GM21423 (cell line): ENCODE measurements around the gene PTPRT.

Source experiments
- ATAC-seq: cut with Tn5 transposase; IDR thresholded peaks from one replicate; pipeline ENCODE4 v1.9.1; 2021; ENCODE audit warnings: mild to moderate bottlenecking, moderate library complexity; ENCODE audit not compliant: unreplicated experiment

PTPRT gene

DNA sequence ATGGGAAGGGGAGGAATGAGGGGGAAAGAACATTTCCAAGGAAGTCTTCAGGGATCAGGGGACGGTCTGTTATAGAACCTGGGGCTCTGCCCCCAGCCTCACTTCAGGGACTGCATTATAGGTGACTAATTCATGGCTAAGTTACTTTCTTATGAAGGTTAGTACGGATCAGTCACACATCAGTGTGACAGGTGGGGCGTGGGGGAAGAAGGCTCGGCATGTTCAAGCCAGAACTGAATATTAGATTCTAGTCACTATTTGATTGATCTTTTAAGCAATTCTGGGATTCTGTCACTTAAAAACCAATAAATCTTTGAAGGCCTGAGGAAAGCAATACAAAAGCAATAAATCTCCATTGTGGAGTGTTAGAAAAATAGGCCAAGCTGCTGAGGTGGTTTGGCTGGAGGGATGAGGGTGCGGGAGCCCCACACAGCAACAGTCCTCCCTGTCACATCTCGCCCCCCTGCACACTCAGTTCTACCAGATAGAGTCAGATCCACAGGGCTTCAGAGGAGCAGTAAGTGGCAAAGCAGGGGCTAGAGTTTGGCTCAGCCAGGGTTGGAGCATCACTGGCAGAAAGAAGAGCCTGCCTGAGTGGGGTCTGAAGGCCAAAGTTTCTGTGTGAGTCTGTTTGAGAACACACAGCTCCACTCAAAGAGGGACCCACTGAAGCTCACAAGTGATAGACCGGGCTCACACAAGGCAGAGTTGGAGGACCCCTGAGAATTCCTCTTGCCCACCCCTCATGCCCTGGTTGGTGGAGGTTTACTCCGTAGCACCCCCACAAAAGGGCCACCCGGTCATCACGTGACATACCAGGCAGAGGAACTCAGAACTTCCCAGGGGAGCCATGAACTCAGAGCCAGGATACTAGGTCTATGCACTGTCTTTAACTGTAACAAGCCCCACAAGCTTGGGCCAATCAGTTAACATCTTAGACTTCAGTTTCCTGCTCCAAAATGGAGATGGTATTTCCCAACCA is 843.2 kb downstream of the PTPRT start:
- no peak for ATAC-seq

DNA sequence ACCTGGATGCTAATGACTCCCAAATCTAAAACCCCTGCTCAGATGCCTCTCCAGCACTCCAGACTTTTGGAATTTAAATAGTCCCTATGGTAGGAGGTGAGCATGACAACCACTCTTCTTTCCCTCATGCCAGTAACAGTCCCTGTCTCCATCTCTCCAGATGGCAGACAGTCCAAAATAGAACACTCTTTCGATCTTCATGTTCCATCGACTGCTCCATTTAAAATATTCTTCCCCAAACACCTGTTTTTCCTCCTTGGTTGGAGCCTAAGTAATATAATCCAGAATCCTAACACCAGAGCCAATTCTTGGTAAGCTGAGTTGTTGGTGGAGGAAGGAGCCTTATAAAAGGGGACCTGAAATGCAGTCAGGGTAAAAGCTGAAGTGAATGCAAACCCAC is 848.1 kb downstream of the PTPRT start:
- no peak for ATAC-seq

DNA sequence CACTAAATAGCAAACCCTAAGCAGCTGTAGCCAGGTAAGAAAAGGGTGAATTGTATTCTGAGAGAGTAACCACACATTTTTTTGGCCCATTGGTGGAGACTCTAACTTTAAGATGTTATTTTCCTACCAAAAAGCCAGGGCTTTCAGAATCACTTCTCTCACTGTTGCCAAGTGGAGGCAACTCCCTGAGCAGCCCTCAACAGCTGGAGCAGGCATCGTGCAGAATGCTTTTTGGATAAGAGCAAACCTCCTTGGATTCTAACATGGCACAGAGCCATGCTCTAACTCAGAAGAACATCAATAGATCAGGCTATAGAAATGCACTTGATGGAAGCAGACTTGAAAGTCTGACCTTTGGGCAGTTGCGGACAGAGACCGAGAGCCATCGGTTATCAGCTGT is 849.3 kb downstream of the PTPRT start:
- no peak for ATAC-seq

DNA sequence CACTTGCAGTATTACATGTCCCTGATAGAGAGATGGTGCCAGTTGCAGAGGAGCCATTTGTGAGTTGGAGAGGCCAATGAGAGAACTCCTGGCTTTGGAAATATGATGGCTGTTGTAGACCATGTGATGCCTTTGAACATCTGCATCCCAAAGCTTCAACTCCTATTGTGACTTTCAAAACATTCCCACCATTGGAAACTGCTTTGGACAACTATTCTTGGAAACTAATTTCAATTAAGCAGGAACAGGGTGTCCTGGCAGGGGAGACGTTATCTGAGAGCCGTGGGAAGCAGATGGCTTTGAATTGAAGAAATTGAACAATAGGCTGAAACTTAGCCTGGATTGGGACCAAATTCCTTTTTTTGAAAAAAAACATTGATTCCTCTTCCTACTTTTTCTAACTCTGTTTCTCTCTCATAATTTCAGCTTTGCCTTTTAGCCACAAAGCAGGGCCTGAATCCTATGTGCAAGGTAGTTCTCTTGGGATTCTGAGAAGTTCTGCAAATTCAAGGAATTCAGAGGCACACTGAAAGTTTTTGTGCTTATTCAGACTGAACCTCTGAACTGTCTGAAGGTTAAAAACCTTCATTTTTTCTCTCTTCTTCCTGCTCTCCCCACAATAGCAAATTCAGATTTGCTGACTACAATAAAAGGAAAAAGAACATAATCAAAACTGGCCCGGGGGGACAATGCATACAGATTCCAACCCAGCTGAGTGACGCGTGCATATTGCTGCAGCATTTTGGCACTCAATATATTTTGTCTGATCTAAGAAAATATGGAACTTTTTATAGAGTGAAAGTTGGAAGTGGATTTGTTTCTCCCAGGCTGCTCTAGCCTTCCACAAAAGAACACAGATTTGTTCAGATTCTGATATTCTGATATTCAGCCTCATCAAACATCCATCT is 851.2 kb downstream of the PTPRT start:
- ATAC-seq, result no peak

DNA sequence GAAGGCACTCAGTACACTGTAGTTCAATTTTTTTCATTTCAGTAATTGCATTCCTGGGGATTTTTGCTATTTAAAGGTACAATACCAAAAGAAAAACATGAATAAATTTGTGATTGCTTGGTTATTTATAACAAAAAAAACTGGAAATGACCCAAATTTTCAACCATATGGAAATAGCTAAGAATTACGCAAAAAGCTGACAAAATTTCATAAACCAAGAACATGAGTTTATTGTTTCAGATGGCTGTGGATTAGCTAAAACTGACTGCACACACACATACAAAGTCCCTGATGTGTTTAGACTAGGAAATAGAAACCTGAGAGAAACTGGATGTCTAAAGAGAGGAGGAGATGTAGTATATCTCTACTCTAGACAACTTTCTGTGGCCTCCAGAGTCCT is 853.1 kb downstream of the PTPRT start:
- ATAC-seq, result no peak

DNA sequence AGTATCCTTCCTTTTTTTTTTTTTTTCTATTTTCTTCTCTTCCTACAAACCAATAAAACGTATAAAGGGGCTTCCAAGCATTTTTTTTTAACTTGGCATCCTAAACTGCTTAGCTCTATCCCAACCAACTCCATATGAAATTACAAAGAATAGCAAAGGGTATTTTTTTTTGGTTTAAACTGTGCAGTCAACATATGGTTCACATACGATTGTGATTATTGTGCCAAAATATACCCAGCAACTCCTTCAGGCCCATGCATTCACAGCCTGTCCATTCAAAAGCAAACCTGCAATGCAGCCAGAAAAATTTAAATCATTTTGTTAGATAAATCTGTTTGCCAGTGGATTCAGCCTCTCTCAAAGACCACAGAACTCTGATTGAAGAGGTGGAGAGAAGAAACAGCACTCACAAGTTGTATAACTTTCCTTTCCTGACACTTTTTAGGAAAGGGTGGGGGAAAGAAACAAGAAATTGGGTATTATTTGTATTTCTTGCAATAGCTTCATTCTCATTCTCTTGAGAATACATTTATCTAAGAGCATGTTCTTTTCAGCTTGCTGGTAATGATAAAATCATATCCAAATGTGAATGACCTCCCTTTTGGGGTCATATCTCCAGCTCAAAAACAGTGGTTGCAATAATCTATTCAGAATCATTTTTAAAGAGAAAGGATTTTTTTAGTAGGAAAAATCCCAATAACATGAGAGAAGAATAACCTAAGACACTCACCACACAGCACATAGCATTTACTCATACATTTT is 870.3 kb downstream of the PTPRT start:
- ATAC-seq, result no peak

DNA sequence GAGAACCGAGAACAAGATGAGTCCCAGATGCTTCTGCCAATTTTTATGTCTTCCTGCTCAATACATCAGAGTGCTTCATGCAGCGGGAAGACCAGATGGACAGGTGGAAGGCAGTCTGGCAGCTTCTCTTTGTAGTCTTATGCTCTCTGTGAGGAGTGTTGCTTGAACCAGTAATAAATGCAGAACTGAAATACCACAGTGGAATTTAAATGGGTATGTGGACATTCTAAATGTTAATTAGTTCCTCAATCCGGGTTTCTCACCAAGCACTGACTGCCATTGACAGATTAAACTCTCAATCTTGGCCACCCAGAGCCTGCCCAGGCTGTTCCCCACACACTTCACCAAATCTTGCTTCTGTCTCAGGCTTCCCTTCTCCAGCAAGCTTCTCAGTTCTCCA is 876.0 kb downstream of the PTPRT start:
- no peak for ATAC-seq

DNA sequence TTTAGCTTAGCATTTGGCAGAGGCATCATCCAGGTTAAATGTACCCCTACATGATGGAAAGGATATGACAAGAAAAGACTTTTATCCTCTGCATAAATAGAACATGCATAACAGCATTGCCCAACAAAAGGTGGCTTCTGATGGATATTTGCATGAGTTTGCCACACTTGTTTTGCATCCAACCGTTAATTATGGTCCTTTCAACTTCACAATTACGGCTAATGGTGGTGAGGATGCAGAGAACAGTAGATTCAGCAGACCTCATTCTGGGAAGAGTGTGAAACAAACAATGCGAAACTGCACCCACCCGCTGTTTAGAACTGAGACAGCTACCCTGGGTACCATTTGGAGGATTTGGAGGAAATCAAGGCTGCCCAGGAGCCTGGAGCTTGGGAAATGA is 880.7 kb downstream of the PTPRT start:
- no peak for ATAC-seq

DNA sequence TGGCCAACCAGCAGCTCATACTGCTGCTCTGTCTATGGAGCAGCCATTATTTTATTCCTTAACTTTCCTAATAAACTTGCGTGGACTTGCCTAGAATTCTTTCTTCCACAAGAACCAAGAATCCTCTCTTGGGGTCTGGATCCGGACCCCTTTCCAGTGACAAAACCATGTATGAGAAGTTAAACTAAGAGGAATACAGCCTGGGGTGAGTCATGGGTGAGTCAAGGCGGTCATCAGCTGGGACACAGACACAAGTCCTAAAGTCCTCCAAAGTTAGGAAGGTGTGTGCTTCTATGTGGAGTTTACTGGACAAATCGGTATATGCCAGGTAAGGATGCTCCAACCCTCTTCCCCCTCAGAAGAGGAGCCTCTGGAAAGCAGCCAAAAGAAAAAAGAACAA is 881.5 kb downstream of the PTPRT start:
- ATAC-seq, result no peak

DNA sequence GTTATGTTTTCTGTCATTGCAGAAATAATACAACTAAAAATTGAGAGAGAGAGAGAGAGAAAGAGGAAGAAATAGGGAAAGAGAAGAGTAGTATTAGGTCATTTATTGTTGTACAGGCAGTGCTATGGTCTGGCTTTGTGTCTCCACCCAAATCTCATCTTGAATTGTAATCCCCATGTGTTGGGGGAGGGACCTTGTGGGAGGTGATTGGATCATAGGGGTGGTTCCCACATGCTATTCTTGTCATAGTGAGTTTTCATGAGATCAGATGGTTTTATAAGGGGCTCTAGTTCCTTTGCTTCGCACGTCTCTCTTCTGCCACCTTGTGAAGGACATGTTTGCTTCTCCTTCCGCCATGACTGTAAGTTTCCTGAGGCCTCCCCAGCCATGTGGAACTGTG is 894.1 kb downstream of the PTPRT start:
- ATAC-seq, result no peak

DNA sequence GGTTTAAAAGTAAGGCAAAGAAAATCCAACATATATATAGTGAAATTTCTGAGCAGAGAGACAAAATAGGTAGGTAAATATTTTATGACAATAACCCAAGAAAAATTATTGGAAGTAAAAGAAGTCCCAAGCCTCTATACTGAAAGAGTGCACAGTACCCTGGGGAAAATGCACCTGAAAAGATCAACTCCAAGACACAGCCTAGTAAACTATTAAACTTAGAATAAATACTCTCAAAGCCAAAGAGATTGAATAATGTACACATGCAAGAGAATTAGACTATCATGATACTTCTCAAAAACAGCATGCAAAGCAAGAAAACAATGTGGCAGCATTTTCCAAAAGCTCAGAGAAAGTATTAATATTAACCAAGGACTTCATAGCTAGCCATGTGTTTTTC is 894.7 kb downstream of the PTPRT start:
- no peak for ATAC-seq

DNA sequence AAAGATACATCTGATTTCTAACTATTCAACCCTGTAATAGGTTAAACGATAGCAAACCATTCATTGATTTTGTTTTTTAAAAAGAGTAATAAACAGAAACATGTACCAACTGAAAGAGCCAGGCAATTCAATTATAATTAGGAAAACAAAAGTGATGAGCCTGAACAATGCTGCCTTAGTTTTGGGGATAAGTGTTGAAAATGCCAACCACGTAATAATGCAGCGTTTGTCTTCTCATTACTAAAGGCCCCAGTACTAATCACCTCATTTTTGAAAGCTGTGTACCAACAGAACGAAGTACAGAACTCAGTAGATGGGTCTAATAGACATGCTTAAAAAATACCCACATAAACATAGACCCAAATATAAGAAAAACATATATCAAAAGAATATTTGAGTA is 907.9 kb downstream of the PTPRT start:
- no peak for ATAC-seq

DNA sequence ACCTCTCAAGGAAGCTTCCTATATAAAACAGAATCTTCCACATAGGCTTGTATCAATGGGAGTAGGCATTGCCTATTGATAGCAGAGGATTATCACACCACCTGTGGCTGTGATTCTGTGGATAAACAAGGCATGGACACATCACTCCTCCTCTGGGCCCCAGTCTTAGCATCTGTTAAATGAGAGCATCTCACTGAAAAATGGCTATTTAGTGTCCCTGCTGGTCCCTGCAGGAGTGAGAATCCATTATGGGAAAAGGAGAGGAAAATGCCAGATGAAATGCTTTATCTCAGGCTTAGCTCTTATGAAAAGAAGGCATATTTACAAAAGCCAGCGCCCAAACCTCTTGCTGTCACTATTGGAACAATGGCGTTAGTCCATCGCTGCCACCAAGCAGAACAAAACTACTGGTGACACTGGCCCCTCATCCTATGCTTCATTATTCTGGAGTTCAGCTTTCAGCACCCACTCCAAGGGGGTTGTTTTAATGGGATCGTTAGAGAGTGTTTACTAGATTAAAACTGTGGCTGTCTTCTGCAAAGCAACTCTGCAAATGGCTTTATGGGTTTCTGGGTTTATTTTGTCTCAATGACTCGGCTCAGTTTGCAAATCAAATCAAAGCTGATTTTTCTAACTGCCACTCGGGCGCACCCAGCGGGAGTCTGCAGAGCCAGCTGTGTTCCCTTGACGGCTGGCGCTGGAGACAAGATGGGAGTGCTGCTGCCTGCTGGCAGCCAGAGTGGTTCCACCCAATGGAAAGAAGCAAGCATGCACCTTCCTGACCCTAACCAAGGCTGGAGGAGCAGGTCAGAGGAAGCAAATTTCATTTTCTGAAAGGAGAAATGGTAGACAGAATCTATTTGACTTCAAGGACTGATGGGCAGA is 912.7 kb downstream of the PTPRT start:
- ATAC-seq, result no peak

DNA sequence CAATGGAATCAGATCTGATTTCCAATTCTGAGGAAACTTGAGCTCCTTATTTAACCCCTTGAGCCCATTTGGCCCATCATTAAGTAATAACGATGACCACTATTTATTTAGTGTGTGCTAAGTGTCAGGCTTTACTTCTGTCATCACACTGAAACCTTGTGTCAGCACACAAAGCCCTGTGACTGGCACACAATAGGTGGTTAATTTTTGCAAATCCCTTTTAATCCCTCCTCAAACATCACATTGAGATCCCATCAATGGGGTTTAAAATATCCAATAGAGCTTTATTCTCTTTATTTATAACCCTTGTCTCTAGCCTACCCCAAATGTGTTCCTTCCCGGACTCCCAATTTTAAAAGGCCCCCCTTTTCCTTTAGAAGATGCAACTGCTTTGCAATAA is 914.7 kb downstream of the PTPRT start:
- ATAC-seq, result no peak

DNA sequence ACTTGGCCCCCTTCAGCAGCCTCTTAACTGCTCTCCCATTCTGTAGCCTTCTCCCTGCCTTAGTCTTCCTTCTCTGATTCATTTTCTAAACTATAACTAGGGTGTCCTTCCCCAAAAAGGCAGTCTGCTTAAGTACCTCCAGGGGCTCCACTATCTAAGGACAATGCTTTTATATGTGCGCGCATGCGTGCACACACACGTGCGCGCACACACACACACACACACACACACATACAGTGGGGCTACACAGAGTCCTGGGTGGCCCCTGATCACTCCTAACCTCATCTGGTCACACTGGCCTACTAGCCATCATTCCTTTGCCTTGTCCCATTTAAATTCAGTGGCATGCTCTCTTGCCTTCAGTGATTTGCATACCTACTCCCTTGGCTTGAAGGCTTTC is 917.2 kb downstream of the PTPRT start:
- no peak for ATAC-seq

DNA sequence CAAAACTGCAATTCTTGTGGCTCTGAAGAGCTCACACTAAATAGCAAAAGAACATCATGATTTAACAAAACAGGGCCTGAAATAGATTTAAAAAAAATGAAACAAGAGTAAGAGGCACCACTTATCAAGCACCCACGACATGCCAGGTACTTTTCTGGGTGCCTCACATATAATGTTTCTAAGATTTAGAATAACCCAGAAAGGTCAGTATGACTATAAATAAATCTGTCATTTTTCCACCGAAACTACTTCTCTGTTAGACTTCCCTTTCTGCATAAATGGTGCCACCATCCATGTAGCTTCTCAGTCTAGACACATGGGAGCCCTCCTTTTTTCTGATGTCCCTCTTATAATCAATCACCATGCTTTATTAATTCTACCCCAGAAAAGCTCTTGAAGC is 919.2 kb downstream of the PTPRT start:
- ATAC-seq, result no peak

DNA sequence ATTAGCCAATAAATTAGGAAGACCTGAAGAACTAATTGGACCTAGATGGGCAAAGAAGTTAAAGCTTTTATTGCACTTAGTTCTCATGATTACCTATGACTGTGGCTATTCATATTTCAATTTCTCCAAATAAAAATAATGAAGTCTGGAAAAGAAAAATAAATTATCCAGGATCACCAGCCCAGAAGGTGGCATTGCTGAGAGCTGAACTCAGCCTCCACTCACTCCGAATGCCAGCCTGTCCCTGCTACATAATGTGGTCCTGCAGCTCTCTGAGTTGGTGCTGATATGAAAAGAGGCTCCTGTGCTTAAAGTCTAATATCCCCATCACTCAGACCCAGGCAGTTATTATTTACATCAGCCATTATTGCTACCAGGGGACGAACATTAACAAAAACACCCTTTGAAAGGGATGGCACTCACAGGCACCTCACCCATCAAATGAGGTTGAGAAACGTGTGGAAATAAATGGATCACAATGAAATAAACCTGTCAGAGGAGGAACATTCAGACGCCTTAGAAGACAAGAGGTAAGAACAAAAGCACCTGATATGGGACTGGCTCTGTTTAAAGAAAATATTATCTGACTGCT is 921.8 kb downstream of the PTPRT start:
- ATAC-seq, result no peak

DNA sequence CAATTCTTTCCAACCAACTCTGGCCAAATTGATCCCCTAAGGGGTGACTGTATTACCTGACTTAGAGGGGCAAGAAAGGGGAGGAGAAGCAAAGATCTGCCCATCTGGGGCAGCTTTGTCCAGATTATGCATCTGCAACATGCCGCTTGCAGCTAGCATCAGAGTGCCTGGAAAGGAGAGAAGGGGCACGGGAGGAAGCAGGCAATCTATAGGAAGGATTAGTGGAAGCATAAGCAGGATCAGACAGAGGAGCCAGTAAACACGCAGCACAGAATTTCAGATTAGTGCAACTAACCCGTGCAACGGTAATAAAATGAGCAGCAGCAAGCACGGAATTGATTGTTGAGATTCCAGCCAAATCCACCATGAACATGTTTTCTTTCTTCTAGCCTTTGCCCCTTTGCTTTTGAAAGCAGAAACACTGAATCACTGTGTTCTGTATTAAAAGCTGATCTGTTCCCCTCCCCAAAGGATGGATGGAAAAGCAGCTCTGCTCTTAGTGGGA is 927.9 kb downstream of the PTPRT start:
- no peak for ATAC-seq

DNA sequence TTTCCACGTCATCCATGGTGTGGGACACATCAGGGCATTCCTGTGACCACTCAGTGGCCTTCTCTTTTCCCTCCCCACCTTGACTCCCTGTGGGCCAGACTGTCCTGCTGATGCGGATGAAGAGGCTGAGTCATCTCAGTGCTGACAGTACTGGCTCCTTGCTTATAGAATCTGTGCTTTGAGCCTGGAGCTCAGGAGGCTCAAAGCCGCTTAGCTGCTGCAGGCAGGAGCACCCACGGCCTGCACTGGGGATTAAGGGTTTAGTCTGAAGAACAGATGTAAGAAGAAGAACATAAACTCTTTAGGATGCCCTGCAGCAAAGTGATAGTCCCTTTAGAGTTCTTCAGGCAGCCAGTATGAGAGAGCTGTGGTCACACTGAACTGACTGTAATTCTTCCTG is 929.5 kb downstream of the PTPRT start:
- ATAC-seq, result no peak

DNA sequence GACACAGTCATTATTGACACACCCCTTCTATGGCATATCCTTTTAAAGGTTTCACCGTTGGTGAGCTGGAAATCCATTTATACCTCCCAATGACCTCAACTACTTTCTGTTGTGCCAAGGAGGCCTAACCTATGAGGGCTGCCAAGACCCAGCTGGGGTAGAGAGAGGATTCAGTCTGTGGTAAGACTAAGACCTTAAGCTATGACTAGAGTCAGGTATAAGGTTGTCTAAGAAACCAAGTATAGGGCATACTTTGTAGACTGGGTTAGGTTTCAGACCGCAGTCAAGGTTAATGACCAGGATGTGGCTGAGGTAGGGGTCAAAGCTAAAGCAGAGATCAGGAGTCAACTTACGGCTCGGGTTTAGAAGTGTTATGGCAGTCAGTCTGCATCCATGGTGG is 930.3 kb downstream of the PTPRT start:
- ATAC-seq, result no peak
